ENCODE measurements around the gene DYNC2LI1. TPM values are rescaled to one million over a fixed set of nuclear protein-coding genes. Genes with fewer than 3 reads are reported as not detected.

Gene DYNC2LI1
- total RNA-seq, 1 donor from 2014 or later, result 10.7 TPM

- Mint-ChIP-seq H3K27ac (ENCODE audit: unreplicated experiment) (no peak overlapping the region), H3K36me3 (ENCODE audit: low read depth, unreplicated experiment) (no peaks in the 10 kb centered on the region), H3K4me3 (ENCODE audit: unreplicated experiment) (no peak overlapping the region), H3K4me1 (ENCODE audit: unreplicated experiment) (peaks cover 6% of the 10 kb centered on the region), H3K27me3 (ENCODE audit: unreplicated experiment) (peaks cover 4% of the 10 kb centered on the region), H3K9me3 (ENCODE audit: unreplicated experiment) (no peaks in the 10 kb centered on the region)
- DNase-seq (ENCODE audit: low spot score), result no peak
- no peak for TF ChIP-seq CTCF (IDR thresholded peaks at IDR 0.05; ENCODE audit: unreplicated experiment)
Measured at GRCh38 chr2:43845181-43845580, 71.3 kb downstream of the DYNC2LI1 start.

- Mint-ChIP-seq H3K36me3 (ENCODE audit: low read depth, unreplicated experiment) (no peaks in the 10 kb centered on the region), H3K27ac (ENCODE audit: unreplicated experiment) (no peak overlapping the region), H3K27me3 (ENCODE audit: unreplicated experiment) (peaks cover 5% of the 10 kb centered on the region), H3K9me3 (ENCODE audit: unreplicated experiment) (no peaks in the 10 kb centered on the region), H3K4me3 (ENCODE audit: unreplicated experiment) (no peak overlapping the region), H3K4me1 (ENCODE audit: unreplicated experiment) (no peaks in the 10 kb centered on the region)
- no peak for TF ChIP-seq CTCF (IDR thresholded peaks at IDR 0.05; ENCODE audit: unreplicated experiment)
- no peak for DNase-seq (ENCODE audit: low spot score)
Measured at GRCh38 chr2:43846140-43846793, 72.4 kb downstream of the DYNC2LI1 start.

- Mint-ChIP-seq H3K27ac (ENCODE audit: unreplicated experiment) (no peak overlapping the region), H3K27me3 (ENCODE audit: unreplicated experiment) (peaks cover 5% of the 10 kb centered on the region), H3K4me1 (ENCODE audit: unreplicated experiment) (no peaks in the 10 kb centered on the region), H3K36me3 (ENCODE audit: low read depth, unreplicated experiment) (no peaks in the 10 kb centered on the region), H3K4me3 (ENCODE audit: unreplicated experiment) (no peak overlapping the region), H3K9me3 (ENCODE audit: unreplicated experiment) (no peaks in the 10 kb centered on the region)
- DNase-seq (ENCODE audit: low spot score), result no peak
- TF ChIP-seq CTCF (IDR thresholded peaks at IDR 0.05; ENCODE audit: unreplicated experiment), result no peak
Measured at GRCh38 chr2:43848214-43848613, 74.4 kb downstream of the DYNC2LI1 start.

GRCh38 chr2:43851011-43851980, 77.5 kb downstream of the DYNC2LI1 start:
- Mint-ChIP-seq H3K4me3 (ENCODE audit: unreplicated experiment) (no peak overlapping the region), H3K4me1 (ENCODE audit: unreplicated experiment) (no peaks in the 10 kb centered on the region), H3K27ac (ENCODE audit: unreplicated experiment) (no peak overlapping the region), H3K9me3 (ENCODE audit: unreplicated experiment) (no peaks in the 10 kb centered on the region), H3K36me3 (ENCODE audit: low read depth, unreplicated experiment) (no peaks in the 10 kb centered on the region), H3K27me3 (ENCODE audit: unreplicated experiment) (peaks cover 4% of the 10 kb centered on the region)
- no peak for DNase-seq (ENCODE audit: low spot score)
- no peak for TF ChIP-seq CTCF (IDR thresholded peaks at IDR 0.05; ENCODE audit: unreplicated experiment)

Data from endothelial cell (in vitro differentiated cells).